Osteoblast (primary cell): ENCODE data around the gene RAD9B. TPM values are rescaled to one million over a fixed set of nuclear protein-coding genes. Genes with fewer than 3 reads are reported as not detected.
"Not testable (repeated sequence)": the region's sequence is repeated elsewhere in the genome, so short reads cannot be mapped to it uniquely, and the experiment has no call there.

Source experiments
- DNase-seq: peaks from one replicate; pipeline ENCODE4 v3.0.0; 2011; ENCODE audit warnings: low spot score, mixed read lengths; ENCODE audit not compliant: insufficient read length; ENCODE audit errors: missing footprints
- H2AFZ ChIP-seq: 2 replicates; pipeline ENCODE4 v1.6.0; 2011; ENCODE audit warnings: mild to moderate bottlenecking, low read length
- H3K27ac ChIP-seq: 2 replicates; pipeline ENCODE4 v1.5.1; 2011; ENCODE audit warnings: mild to moderate bottlenecking, low read depth, low read length, moderate library complexity
- H3K27me3 ChIP-seq: 2 replicates; pipeline ENCODE4 v1.6.0; 2012; ENCODE audit warnings: mild to moderate bottlenecking, control low read depth, inconsistent platforms, low read length, moderate library complexity; ENCODE audit not compliant: insufficient read depth
- H3K36me3 ChIP-seq: 2 replicates; pipeline ENCODE4 v1.5.1; 2011; ENCODE audit warnings: mild to moderate bottlenecking, low read length, control low read depth, moderate library complexity; ENCODE audit not compliant: insufficient read depth
- H3K4me1 ChIP-seq: 2 replicates; pipeline ENCODE4 v1.5.1; 2011; ENCODE audit warnings: mild to moderate bottlenecking, low read length, control low read depth, moderate library complexity; ENCODE audit not compliant: insufficient read depth
- H3K4me2 ChIP-seq: 2 replicates; pipeline ENCODE4 v1.6.0; 2011; ENCODE audit warnings: mild to moderate bottlenecking, low read length; ENCODE audit not compliant: insufficient read depth
- H3K4me3 ChIP-seq: fragments of 200-600 bp; sonication (generic); 3 replicates; pipeline ENCODE4 v1.5.1; 2012; ENCODE audit warnings: mild to moderate bottlenecking, low read length, inconsistent platforms; ENCODE audit not compliant: insufficient read depth
- H3K79me2 ChIP-seq: 2 replicates; pipeline ENCODE4 v1.6.0; 2012; ENCODE audit warnings: mild to moderate bottlenecking, low read length, control low read depth, inconsistent platforms; ENCODE audit not compliant: insufficient read depth
- H3K9me3 ChIP-seq: 2 replicates; pipeline ENCODE4 v1.5.1; 2011; ENCODE audit warnings: low read depth, low read length, control low read depth
- H4K20me1 ChIP-seq: 2 replicates; pipeline ENCODE4 v1.6.0; 2012; ENCODE audit warnings: mild to moderate bottlenecking, low read length, control low read depth; ENCODE audit not compliant: insufficient read depth
- total RNA-seq: library from RNA; depleted of rRNA; stranded (reverse); fragments of >200 nt; gene quantifications from 2 replicates; pipeline ENCODE4 v1.2.3, GENCODE V29; 2012
- TF ChIP-seq, protein P1 (sequence below): IDR thresholded peaks from 2 replicates; pipeline ENCODE4 v1.5.1; 2011; ENCODE audit warnings: mild to moderate bottlenecking, low read depth, low read length, moderate library complexity; ENCODE audit errors: extremely low read depth

Gene RAD9B
- total RNA-seq, 1 donor: 0.36 TPM

DNA sequence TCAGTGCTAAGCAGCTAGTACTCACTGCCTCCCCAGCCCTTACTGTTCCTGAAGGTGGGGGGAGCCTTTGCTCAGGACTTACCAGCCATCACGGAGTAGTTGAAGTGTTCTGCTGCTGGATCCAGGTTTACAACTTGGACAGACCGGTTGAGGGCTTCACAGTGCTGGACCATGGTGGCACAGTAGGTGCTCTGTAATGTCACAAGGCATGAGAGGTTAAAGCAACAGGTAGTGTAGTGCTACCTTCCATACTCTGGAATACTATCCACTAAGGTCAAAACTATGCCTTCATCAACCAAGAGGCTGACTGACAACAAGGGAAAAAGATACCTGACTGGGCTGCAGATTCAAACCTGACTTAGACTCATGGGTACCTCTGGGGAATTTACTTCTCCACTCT, 37.1 kb upstream of the RAD9B start:
- peaks cover 19% of the 10 kb centered on the region for H3K4me1 ChIP-seq
- H3K4me2 ChIP-seq: no peak overlapping the region
- TF ChIP-seq, protein P1, sequence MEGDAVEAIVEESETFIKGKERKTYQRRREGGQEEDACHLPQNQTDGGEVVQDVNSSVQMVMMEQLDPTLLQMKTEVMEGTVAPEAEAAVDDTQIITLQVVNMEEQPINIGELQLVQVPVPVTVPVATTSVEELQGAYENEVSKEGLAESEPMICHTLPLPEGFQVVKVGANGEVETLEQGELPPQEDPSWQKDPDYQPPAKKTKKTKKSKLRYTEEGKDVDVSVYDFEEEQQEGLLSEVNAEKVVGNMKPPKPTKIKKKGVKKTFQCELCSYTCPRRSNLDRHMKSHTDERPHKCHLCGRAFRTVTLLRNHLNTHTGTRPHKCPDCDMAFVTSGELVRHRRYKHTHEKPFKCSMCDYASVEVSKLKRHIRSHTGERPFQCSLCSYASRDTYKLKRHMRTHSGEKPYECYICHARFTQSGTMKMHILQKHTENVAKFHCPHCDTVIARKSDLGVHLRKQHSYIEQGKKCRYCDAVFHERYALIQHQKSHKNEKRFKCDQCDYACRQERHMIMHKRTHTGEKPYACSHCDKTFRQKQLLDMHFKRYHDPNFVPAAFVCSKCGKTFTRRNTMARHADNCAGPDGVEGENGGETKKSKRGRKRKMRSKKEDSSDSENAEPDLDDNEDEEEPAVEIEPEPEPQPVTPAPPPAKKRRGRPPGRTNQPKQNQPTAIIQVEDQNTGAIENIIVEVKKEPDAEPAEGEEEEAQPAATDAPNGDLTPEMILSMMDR: no peak
- no peak overlapping the region for H3K27ac ChIP-seq
- no peak overlapping the region for H3K4me3 ChIP-seq
- no peaks in the 10 kb centered on the region for H4K20me1 ChIP-seq
- DNase-seq: no peak
- no peak overlapping the region for H2AFZ ChIP-seq
- peaks cover 26% of the 10 kb centered on the region for H3K79me2 ChIP-seq
- H3K27me3 ChIP-seq: no peaks in the 10 kb centered on the region
- H3K9me3 ChIP-seq: no peaks in the 10 kb centered on the region
- peaks cover 9% of the 10 kb centered on the region for H3K36me3 ChIP-seq

DNA sequence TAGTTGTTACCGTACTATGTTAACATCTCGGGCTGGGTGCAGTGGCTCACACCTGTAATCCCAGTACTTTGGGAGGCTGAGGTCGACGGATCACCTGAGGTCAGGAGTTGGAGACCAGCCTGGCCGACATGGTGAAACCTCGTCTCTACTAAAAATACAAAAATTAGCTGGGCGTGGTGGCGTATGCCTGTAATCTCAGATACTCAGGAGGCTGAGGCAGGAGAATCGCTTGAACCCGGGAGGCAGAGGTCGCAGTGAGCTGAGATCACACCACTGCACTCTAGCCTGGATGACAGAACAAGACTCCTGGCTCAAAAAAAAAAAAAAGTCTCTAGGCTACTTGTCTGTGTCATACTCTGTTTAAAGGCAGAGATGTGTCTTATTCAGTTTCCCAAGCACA, 36.4 kb upstream of the RAD9B start:
- H3K27ac ChIP-seq, H3K9me3 ChIP-seq, H3K4me3 ChIP-seq, H4K20me1 ChIP-seq, H3K4me2 ChIP-seq, H3K36me3 ChIP-seq, H3K27me3 ChIP-seq, DNase-seq, H2AFZ ChIP-seq: not testable (repeated sequence)
- H3K79me2 ChIP-seq: peaks cover 26% of the 10 kb centered on the region
- H3K4me1 ChIP-seq: peaks cover 19% of the 10 kb centered on the region

DNA sequence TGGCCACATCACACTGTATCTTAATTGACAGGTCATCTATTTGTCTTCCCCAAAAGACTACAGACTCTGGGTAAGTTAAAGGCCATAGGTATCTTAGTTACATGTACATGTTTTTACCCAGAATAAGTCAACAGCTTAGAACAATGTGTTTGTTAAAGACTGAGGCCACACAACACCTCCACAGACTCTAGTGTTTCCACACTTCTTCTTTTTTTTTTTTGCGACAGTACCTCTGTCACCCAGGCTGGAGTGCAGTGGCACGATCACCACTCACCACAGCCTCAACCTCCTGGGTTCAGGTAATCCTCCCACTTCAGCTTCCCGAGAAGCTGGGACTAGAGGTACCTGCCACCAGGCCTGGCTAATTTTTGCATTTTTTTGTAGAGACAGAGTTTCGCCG, 35.3 kb upstream of the RAD9B start:
- Histone ChIP-seq H3K9me3 (no peaks in the 10 kb centered on the region), H3K27ac (peak overlapping the region; percentile 64), H2AFZ (no peak overlapping the region), H3K79me2 (peaks cover 26% of the 10 kb centered on the region), H3K4me3 (no peak overlapping the region), H4K20me1 (no peaks in the 10 kb centered on the region), H3K4me2 (peak overlapping the region; percentile 91), H3K4me1 (peaks cover 19% of the 10 kb centered on the region), H3K27me3 (no peaks in the 10 kb centered on the region), H3K36me3 (peaks cover 9% of the 10 kb centered on the region)
- no peak for DNase-seq
- TF ChIP-seq, protein P1: no peak

DNA sequence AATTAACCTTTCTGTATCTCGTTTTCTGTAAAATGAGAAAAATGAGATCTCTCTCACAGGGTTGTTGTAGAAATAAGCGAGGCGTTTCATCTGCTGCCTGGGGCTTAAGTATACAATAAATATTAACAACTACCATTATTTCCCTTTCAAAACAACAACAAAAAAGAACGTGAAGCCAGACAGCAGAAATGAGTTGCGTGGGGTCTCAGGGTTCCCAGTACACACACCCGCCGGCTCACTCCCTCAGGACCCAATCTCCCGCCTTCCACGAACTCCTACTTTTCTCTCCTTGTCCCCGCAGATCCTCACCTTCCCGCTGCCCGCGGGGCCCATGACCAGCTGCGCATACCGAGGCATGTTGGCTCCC, 34.3 kb upstream of the RAD9B start:
- TF ChIP-seq, protein P1: no peak
- peaks cover 26% of the 10 kb centered on the region for H3K79me2 ChIP-seq
- no peaks in the 10 kb centered on the region for H4K20me1 ChIP-seq
- peak overlapping the region; percentile 94 for H2AFZ ChIP-seq
- H3K4me2 ChIP-seq: peak overlapping the region; percentile 91
- H3K27me3 ChIP-seq: no peaks in the 10 kb centered on the region
- peak overlapping the region; percentile 72 for H3K4me3 ChIP-seq
- peak overlapping the region; percentile 64 for H3K27ac ChIP-seq
- DNase-seq: no peak
- no peaks in the 10 kb centered on the region for H3K9me3 ChIP-seq
- H3K36me3 ChIP-seq: peaks cover 9% of the 10 kb centered on the region
- H3K4me1 ChIP-seq: peaks cover 19% of the 10 kb centered on the region
